GM18498 (cell line): ENCODE measurements around the gene PRSS16.
"Not testable (repeated sequence)": the region's sequence is repeated elsewhere in the genome, so short reads cannot be mapped to it uniquely, and the experiment has no call there.

Experiments used
- ATAC-seq: cut with Tn5 transposase; IDR thresholded peaks from one replicate; pipeline ENCODE4 v1.9.1; 2021; ENCODE audit warnings: mild to moderate bottlenecking, moderate library complexity; ENCODE audit not compliant: unreplicated experiment

PRSS16 gene, protein sequence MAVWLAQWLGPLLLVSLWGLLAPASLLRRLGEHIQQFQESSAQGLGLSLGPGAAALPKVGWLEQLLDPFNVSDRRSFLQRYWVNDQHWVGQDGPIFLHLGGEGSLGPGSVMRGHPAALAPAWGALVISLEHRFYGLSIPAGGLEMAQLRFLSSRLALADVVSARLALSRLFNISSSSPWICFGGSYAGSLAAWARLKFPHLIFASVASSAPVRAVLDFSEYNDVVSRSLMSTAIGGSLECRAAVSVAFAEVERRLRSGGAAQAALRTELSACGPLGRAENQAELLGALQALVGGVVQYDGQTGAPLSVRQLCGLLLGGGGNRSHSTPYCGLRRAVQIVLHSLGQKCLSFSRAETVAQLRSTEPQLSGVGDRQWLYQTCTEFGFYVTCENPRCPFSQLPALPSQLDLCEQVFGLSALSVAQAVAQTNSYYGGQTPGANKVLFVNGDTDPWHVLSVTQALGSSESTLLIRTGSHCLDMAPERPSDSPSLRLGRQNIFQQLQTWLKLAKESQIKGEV

DNA sequence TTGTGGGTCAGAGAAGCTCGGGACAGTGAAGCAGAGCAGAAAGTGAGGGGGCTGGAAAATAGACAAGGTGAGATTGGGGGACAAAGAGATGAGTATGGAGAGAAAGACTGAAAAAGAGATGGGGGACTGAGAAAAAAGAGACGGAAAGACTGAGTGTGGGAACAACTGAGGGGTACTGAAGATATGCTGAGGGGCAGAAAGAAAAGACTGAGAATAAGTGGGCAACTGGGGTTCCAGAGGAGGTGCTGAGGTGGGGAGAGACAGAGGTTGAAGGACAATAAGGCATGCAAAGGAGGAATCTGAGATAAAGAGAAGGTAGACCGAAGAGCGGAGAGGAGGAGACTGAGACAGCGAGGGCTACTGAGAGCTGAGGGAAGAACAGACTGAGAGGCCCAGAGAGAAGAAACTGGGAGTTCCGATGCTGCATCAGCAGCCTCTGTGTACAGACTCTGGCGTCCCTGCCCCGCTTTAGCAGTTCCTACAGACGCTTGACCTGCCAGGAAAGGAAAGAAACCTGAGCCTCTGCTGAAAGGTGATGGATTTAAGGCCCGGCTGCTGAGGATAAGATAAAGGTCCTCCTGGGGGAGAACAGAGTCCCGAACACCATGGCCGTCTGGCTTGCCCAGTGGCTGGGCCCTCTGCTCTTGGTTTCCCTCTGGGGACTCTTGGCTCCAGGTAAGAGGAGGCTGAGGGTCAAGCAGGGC lies at the start of gene PRSS16:
Gene PRSS16 (plus strand): TSS at position 569 of the 704 bp plus-strand sequence. CDS start 37 bp downstream, at position 606.
- no peak for ATAC-seq

DNA sequence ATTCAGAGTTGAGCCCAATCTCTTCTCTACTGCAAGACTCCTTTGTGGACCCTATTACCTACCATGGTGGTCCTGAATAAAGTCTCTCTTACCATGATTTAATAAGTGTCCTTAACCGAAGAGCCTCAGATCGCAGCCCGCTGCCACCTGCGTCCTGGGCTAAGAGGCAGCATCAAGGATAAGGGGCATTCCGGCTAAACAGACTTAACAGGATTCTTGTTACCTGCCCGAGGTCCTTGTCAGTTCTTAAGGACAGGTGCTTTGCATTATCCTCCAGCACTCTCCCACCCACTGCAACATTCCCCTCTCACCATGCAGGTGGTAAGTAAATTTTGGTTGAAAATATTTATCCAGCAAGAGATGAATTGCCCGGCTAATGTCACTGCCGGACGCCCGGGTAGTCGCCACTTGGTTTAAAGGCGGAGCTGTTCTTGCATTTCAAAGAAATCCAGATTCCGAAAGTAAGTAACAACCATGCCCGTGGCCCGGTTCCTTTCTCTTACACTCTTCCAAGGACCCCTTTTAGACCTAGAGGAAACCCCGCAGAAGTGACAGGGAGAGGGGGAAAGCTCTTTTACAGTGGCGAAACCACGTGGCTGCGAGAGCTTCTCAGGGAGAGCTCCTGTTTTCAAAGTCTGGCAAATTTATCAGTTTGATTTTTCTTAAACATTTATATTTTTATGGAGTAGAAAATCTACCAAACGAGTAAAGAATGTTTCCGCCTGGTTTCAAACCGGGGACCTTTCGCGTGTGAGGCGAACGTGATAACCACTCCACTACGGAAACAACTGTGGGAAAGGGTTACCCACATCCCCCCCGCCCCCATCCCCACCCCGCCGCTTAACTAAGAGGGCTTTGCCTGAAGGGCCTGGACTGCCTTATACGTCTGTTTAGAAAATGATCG lies 41.9 kb upstream of the PRSS16 start:
- ATAC-seq: no peak

DNA sequence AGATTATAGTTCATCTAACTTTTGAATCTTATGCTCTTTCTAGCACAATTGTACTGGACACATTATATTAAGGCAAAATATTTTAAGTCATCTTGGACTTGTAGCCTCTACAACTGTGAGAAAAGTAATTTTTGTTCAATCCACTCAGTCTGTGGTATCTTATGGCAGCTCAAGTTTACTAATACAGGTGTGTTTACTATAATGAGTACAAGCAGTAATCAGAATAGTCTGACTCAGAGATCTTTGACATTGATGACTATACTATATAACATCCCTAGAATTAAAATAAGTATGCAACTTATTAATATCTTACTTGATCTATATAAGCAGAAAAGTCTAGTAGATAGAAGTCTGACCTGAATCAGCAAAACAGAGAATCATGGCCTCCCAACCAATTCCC lies 40.7 kb upstream of the PRSS16 start:
- ATAC-seq: no peak

DNA sequence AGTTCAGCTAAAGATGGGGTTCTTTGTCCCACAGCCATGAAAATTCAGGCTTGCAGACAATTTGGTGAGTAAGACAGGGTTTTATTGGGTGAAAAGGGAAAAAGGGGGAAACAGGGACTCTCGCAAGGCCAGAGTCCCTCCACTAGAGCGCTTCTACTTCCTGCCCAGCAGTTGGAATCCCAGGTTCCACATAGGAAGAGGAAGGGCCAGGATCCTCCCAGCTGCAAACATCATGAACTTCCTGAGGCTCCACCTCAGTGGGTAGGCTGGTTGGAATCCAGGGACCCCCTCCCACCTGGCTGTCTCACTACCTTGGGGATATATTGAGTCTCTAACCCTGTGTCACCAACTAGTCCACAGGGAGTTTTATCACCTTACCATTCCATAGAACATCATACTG lies 39.5 kb upstream of the PRSS16 start:
- no peak for ATAC-seq

DNA sequence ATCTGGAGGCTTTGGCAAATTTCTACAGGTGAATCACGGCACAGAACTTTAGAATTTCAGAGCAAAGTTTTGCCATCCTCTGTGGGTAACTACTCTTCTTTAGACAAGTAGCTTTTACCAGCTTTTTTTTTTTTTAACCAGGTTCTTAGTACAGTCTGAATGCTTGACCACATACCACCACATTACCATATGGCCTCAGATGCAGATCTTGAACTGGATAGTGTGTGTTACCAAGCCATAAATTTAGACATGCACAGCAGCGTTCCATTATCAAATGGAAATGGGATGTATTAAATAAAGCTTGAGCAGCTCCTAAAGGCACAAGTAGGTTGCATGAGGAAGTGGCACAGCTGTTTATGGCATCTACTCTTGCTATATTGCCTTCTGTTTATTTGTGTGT lies 38.3 kb upstream of the PRSS16 start:
- ATAC-seq: no peak

DNA sequence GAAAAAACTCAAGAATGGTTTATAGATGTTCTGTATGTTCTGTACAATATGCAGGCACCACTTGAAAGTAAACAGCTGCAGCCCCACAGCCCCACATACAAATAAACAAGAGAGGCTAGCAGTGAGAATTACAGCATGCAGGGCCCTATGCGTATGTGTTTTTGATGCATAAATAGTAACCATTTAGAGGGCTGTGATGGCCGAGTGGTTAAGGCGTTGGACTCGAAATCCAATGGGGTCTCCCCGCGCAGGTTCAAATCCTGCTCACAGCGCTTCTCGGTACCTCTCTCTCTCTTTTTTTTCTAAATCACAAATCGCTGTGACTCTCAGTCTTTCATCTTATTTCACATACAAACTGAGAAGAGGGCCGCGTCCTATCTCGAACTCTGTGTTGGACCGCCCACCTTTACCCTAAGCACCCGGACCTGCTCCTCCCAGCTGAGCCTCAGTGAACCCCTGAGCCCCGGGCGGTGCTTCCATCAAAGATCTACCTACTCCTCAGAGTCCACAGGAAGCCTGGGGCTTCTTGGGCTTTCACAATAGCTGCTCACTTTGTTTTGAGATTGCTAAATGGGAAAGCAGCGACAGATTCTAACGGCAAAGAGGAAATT lies 37.7 kb upstream of the PRSS16 start:
- ATAC-seq: no peak

DNA sequence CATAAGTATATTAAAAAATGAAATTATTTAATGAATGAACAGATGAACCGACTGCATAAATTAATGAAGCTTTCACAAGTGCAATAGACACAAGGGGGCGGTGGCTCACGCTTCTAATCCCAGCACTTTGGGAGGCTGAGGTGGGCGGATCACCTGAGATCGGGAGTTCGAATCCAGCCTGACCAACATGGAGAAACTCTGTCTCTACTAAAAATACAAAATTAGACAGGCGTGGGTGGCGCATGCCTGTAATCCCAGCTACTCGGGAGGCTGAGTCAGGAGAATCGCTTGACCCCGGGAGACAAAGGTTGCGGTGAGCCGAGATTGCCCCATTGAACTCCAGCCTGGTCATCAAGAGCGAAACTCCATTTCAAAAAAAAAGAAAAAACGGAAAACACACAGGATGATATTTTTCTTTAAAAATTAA lies 34.4 kb upstream of the PRSS16 start:
- not testable (repeated sequence) for ATAC-seq

DNA sequence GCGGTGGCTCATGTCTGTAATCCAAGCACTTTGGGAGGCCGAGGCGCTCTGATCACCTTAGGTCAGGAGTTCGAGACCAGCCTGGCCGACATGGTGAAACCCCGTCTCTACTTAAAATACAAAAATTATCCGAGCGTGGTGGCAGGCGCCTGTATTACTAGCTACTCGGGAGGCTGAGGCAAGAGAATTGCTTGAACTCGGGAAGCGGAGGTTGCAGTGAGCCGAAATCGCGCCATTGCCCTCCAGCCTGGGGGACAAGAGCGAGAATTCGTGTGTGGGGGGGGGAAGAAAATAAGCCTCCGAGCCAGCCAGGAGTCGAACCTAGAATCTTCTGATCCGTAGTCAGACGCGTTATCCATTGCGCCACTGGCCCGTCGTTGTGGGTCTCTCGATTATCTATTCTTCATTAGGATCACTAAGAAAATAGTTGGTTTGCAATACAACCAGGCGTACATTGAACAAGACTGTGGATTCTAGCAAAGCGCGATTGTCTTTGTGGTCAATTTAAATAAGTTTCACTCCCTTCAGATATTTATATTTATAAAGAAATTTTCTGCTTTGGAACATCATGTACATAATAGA lies 33.9 kb upstream of the PRSS16 start:
- no peak for ATAC-seq

DNA sequence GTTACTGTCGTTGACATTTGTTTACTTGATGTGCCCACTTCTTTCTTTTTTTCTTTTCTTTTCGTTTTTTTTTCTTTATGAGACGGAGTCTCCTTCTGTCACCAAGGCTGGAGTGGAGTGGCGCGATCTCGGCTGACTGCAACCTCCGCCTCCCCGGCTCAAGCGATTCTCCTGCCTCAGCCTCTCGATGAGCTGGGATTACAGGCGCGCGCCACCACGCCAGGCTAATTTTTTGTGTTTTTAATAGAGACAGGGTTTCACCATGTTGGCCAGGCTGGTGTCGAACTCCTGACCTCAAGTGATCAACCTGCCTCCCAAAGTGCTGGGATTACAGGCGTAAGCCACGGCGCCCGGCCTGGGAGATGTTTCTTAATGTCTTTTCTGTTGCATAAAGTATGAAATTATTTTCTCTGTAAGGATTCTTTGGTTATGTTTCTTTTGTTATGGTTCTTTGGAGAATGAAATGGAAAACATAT lies 33.3 kb upstream of the PRSS16 start:
- no peak for ATAC-seq

DNA sequence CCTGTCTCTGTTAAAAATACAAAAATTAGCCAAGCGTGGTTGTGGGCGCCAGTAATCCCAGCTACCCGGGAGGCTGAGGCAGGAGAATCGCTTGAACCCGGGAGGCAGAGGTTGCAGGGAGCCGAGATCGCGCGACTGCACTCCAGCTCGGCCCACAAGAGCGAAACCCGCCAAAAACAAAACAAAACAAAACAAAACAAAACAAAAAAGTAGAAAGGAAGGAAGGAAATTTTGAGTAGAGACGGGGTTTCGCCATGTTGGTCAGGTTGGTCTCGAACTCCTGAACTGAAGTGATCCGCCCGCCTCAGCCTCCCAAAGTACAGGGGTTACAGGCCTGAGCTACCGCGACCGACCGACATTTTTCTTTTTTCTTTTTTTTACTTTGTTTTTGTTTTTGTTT lies 30.6 kb upstream of the PRSS16 start:
- ATAC-seq: no peak

DNA sequence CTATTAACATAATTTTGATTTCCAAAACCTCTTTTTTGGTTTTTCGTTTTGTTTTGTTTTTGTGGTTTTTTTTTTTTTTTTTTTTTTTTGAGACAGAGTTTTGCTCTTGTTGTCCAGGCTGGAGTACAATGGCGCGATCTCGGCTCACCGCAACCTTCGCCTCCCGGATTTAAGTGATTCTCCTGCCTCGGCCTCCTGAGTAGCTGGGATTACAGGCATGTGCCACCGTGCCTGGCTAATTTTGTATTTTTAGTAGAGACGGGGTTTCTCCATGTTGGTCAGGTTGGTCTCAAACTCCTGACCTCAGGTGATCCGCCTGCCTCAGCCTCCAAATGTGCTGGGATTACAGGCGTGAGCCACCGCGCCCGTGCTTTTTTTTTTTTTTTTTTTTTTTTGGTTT lies 24.5 kb upstream of the PRSS16 start:
- ATAC-seq: not testable (repeated sequence)

DNA sequence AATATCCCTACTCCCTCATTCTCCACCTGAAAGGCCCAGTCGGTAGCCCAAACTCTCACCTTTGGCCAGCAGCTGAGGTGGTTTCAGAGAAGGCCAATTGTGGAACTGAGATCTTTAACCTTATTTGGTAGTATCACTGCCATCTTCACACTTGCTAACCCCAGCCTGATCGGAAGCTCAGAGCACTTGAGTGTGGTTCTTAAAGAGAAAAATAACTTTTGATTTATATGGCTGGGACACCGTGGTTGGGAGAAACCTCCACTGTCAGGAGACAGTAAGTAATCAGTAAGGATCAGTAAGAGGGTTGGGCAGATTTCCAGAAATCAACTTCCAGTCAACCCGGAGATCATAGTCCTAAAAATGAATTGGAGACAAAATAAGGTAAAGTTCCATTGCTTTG lies 22.8 kb upstream of the PRSS16 start:
- no peak for ATAC-seq

DNA sequence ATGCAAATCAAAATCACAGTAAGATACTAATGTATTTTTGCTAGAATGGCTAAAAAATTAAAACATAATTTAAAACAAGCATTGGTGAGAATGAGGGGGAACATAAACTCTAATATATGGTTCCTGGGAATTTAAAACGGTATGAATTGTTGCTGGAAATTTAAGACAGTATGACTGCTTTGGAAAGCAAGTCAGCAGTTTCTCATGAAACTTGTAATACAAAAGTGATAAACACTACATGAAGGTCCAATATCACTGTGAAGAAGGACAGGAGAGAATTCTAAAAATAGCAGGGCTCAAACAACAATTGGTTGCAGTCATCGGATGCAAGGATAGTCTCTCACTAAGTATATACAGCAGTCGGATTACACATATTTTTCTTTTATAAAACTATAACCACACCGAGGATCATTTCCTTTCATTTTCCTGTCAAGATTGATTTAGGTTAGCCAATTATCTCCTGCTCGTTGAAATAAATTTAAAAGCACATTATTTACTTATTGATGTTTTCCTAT lies 18.5 kb upstream of the PRSS16 start:
- ATAC-seq: no peak

DNA sequence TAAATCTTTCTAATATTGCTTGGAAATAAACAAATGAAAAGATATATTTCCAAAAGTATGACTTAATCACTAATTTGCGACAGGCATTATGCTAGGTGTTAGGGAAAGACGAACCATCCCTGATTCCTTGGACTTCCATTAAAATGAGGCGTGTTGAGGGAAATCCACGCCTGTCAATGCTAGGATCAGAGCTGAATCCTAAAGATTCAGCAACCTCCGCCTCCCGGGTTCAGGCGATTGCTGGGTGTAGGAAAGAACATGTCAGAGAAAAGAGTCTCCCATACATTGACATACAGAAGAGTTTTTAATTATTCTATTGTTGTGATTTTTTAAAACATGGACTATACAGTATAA lies 16.8 kb upstream of the PRSS16 start:
- ATAC-seq: no peak

DNA sequence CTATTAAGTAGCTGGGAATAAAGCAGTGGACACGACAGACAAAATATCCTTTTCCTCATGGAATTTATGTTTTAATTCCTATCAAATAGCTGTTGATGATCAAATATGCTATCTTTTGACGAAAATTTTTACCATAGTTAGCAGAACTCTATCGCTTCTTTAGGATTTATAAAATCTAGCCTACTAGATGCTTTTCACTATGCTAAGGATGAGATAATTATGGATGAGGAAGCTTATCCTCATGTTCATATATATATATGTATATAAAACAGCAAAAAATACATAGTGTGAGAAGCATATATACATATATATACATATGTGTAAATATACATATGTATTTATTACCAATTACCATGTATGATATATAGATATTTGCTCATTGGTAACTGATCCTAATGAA lies 12.9 kb upstream of the PRSS16 start:
- ATAC-seq: no peak

DNA sequence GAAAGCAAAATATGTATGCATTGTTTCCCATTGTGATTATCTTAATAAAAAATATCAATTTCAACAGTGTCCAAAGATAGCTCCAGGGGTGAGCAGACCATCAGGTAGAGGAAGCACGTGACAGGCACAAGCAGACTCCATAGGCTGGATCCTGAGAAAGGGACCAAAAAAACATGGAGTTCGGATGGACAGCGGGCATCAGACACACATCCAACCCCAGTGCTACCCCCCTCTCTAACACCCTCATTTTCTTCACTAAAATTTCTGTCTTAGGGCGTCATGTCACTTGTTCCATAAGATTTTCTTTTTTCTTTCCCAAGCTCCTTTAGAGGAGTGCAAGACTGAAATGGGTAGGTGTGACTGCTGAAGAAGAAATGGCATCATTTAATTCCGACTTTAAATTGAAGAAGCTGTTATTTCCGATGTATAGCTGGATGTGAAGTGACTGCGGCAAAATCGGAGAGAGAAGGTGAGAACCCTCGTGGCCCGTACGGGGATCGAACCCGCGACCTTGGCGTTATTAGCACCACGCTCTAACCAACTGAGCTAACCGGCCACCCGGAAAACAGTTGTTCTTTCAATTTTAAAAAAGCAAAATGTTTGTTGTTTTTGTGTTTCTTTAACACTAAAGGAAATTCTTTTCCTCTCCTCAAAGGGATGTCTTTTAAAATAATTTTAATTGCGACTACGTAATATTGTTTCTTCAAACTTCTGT lies 10.3 kb upstream of the PRSS16 start:
- no peak for ATAC-seq

DNA sequence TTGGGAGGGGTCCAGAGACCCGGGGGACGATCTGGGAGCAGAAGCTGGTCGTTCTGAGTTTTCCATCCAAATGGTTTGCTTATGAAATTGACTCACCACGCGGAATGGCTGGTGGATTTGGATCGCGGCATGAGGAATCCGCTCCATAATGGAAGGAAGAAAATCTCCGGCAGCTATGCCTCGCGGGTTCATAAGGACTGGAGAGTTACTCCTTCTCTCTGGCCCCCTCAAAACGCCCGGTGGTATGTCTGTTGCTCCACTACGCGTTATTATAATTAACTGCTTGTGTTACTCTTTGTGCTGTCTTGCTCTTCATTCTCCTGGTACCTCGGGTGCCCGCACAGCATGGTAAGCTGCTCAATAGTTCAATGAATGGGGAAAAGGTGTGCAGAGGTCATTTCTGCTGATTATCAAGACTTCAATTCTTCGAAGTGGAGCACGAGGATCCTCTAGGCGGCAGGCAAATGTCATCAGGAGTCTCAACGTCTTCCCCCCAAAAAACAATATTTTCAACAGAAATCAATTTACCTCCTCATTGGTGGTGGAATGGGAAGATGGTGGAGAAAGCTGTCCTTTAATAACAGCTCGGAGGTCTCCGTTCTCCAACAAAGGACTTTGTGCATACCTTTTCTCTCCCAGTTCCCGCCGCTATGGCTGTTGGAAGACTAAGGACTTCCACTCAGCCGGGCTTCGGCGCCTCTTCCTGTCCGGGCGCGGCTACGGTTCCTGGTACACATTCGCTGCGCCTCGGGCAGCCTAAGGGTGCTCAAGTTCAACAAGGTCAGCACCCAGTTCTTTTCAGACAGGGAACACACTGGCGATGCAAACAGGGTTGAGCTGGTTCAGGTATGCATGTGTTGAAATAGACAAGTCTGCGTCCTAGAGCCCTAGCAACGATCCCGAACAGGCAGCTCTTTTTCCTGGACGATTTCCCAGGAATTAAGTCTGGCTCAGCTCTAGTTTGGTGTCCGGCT lies 9.2 kb upstream of the PRSS16 start:
- no peak for ATAC-seq

DNA sequence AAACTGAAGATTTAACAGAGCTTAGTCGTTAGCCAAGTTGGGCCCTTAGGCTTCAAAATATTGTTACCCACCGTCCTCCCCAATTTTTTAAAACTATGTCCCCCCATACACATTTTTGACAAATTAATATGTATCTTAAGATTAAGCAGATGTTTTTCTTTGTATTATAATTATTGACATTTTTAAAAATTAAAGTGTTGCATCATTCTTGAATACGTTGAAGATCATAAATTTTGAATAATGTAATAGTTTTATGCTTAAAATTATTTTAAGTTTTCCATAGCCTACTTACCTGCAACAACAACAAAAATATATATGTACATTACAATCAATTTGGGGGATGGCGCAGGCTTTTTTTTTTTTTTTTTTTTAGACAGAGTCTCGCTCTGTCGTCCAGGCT lies 8.2 kb upstream of the PRSS16 start:
- no peak for ATAC-seq
